Measurements from ENCODE around the gene SH3RF2.
A peak's percentile ranks its signal among the peaks of the same experiment; 100 is the strongest.
"Not testable (repeated sequence)": the region's sequence is repeated elsewhere in the genome, so short reads cannot be mapped to it uniquely, and the experiment has no call there.

SH3RF2 gene

DNA sequence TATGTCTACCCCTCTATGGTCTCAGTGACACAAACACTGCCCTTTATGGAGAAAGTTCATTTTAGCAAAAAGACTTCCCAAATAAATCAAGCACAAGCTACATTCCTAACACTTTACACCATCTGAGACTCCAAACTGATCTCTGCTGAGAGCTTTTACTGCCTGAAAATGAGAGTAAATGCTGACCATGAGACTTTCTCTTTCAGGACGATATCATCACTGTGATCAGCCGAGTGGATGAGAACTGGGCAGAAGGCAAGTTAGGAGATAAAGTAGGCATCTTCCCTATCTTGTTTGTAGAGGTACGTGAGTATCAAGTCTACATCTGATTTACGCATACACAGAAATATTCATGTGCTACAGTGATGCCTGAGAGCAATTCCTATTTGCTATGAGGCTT is 67.5 kb downstream of the SH3RF2 start:
- Mint-ChIP-seq H3K36me3 (ENCODE audit: low read depth) (no peaks in the 10 kb centered on the region), H3K27me3 (peaks cover 4% of the 10 kb centered on the region)

DNA sequence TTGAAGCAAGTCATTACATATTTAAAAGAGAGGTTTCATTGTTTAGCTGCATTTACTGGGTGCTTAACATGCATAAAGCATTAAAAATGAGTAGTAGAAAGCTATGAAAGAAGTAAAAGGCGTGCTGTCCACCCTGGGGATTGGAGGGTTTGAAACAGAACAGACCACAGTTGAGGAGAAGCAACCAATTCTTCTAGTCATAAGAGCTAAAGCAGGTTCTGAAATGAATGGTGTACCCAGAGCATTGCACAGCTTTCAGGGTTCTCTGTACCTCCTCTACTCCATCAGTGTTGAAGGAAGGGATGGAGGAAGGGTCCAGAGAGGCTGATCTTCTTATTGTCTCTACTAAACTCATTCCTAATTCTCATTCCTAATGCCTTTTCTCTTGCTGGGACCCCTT is 68.9 kb downstream of the SH3RF2 start:
- Mint-ChIP-seq H3K27ac (no peak overlapping the region), H3K4me1 (ENCODE audit: low read depth) (peaks cover 36% of the 10 kb centered on the region), H3K4me3 (no peak overlapping the region), H3K36me3 (ENCODE audit: low read depth) (no peaks in the 10 kb centered on the region), H3K9me3 (no peaks in the 10 kb centered on the region), H3K27me3 (peaks cover 4% of the 10 kb centered on the region)
- intact Hi-C loops (cut with micrococcal nuclease) = no loop called here

More for the DNA sequence above, 67.5 kb downstream of the SH3RF2 start:
- intact Hi-C loops (cut with micrococcal nuclease) = no loop called here
- Mint-ChIP-seq H3K27ac (no peak overlapping the region), H3K9me3 (no peaks in the 10 kb centered on the region), H3K4me1 (ENCODE audit: low read depth) (peaks cover 29% of the 10 kb centered on the region), H3K4me3 (no peak overlapping the region)

DNA sequence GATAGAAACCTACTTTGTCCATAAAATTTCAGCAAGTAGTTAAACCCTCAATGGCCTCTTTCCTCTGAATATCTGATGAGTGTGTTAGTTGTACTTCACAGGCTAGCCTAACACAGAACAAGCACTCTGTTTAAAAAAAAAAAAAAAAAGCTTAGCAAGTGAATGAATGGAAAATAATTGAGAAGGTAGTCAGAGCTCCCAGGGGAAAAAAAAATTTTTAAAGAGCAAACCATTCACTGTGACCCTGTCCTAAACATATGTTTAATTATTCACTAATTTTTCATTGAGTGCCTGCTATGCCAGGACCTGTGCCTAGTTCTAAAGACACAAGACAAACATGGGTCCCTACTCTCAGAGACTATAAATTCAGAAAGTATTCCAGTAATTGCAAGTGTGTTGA is 69.3 kb downstream of the SH3RF2 start:
- H3K9me3 Mint-ChIP-seq = no peaks in the 10 kb centered on the region
- H3K4me3 Mint-ChIP-seq = no peak overlapping the region
- H3K36me3 Mint-ChIP-seq (ENCODE audit: low read depth) = no peaks in the 10 kb centered on the region
- peaks cover 4% of the 10 kb centered on the region for H3K27me3 Mint-ChIP-seq
- intact Hi-C loops (cut with micrococcal nuclease) = no loop called here
- H3K27ac Mint-ChIP-seq = peak overlapping the region; percentile 53
- H3K4me1 Mint-ChIP-seq (ENCODE audit: low read depth) = peaks cover 36% of the 10 kb centered on the region

DNA sequence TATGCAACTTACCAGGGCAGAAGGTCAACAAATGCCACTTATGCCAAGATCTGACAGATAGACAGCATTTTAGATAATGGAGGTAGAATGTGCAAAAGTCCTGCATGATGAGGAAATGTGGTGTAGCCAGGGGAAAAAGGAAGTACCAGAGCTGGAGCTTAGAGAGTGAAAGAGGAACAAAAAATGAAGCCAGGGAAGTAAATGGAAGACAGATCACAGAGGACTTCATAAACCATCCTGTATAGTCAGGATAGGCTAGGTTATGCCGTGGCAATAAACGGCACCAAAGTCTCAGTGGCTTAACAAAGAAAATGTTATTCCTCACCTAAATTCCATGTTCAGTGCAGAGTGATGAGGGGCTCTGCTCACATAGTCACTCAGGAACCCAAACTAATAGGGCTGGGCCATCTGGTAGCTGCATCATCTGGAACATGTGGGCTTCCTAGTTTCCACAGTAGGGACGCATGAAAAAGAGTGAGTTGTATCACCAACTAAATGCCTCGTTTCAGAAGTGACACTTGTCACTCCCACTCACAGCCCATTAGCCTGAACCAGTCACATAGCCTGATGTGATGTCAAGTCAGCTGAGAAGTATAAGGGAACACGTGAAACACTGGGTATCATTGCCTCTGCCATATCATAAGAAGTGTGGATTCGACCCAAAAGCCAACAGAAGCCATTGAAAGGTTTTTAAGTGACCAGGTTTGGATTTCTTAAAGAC is 70.3 kb downstream of the SH3RF2 start:
- Mint-ChIP-seq H3K4me1 (ENCODE audit: low read depth) (peaks cover 36% of the 10 kb centered on the region), H3K27ac (peak overlapping the region; percentile 53), H3K27me3 (peaks cover 4% of the 10 kb centered on the region), H3K36me3 (ENCODE audit: low read depth) (no peaks in the 10 kb centered on the region), H3K9me3 (no peaks in the 10 kb centered on the region), H3K4me3 (no peak overlapping the region)
- intact Hi-C loops (cut with micrococcal nuclease) = no loop called here

DNA sequence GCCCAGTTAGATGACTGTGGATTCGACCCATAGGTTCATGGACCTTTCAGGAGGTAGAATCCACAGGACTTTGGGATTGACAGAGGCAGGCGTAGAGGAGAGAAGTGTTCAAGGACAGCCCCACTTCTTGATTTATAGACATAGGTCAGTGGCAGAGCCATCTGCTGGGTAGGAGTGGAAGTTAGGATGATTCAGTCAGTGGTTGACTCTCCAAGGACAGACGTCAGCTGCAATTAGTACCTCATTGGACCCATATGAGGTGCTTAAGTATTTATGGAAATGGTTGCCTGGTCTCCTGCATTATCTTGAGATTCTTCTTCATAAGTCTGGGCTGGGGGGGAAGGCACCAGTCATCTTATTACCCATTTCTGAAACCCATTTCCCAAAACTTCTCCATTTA is 70.9 kb downstream of the SH3RF2 start:
- no peaks in the 10 kb centered on the region for H3K36me3 Mint-ChIP-seq (ENCODE audit: low read depth)
- H3K27me3 Mint-ChIP-seq = peaks cover 4% of the 10 kb centered on the region
- intact Hi-C loops (cut with micrococcal nuclease) = no loop called here

DNA sequence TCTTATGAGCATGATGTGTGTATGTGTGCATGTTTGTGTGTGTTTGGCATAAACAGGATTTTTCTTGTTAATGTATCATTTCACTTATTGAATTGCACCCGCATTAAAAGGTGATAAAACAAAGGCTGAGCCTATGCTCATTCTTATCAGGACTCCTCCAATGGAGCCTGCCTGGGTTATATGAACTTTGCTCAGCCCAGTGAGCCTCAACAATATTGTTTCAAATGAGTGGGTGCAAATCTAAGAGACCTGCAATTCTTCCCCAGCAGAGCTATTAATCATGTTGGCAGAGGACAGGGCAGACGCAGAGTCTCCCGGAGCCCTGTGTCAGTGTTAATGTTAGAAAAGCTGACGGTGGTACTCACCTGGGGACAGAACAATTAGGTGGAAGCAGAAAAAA is 71.6 kb downstream of the SH3RF2 start:
- H3K4me1 Mint-ChIP-seq (ENCODE audit: low read depth) = peaks cover 38% of the 10 kb centered on the region
- intact Hi-C loops (cut with micrococcal nuclease) = no loop called here
- H3K9me3 Mint-ChIP-seq = no peaks in the 10 kb centered on the region
- no peaks in the 10 kb centered on the region for H3K36me3 Mint-ChIP-seq (ENCODE audit: low read depth)
- no peak overlapping the region for H3K4me3 Mint-ChIP-seq
- no peak overlapping the region for H3K27ac Mint-ChIP-seq
- H3K27me3 Mint-ChIP-seq = peaks cover 2% of the 10 kb centered on the region

More for the DNA sequence above, 70.9 kb downstream of the SH3RF2 start:
- peaks cover 36% of the 10 kb centered on the region for H3K4me1 Mint-ChIP-seq (ENCODE audit: low read depth)
- H3K9me3 Mint-ChIP-seq = no peaks in the 10 kb centered on the region
- no peak overlapping the region for H3K4me3 Mint-ChIP-seq
- peak overlapping the region; percentile 53 for H3K27ac Mint-ChIP-seq

DNA sequence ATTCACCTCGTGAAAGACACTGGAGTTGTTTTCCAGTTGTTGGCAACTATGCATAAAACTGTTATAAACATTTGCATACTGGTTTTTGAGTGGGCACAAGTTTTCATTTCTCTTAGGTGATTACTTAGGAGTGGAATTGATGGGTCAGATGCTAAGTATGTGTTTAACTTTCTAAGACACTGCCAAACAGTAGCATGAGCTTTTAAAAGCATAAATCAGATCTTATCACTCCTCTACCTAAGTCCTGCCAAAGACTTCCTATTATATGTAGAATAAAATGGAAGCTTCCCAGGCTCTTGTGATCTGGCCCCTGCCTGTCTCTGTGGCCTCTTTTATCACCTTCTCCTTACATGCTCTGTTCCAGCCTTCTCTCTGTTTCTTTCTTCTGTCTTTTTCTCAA is 72.6 kb downstream of the SH3RF2 start:
- H3K36me3 Mint-ChIP-seq (ENCODE audit: low read depth) = no peaks in the 10 kb centered on the region
- H3K27me3 Mint-ChIP-seq = peaks cover 6% of the 10 kb centered on the region
- intact Hi-C loops (cut with micrococcal nuclease) = no loop called here
- H3K4me3 Mint-ChIP-seq = no peak overlapping the region
- no peaks in the 10 kb centered on the region for H3K9me3 Mint-ChIP-seq
- H3K4me1 Mint-ChIP-seq (ENCODE audit: low read depth) = peaks cover 43% of the 10 kb centered on the region
- no peak overlapping the region for H3K27ac Mint-ChIP-seq

DNA sequence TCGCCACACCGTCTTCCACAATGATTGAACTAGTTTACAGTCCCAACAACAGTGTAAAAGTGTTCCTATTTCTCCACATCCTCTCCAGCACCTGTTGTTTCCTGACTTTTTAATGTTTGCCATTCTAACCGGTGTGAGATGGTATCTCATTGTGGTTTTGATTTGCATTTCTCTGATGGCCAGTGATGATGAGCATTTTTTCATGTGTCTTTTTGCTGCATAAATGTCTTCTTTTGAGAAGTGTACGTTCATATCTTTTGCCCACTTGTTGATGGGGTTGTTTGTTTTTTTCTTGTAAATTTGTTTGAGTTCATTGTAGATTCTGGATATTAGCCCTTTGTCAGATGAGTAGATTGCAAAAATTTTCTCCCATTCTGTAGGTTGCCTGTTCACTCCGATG is 74.1 kb downstream of the SH3RF2 start:
- H3K4me3 Mint-ChIP-seq; intact Hi-C loops (cut with micrococcal nuclease); H3K36me3 Mint-ChIP-seq (ENCODE audit: low read depth); H3K9me3 Mint-ChIP-seq; H3K27me3 Mint-ChIP-seq; H3K27ac Mint-ChIP-seq: not testable (repeated sequence)
- H3K4me1 Mint-ChIP-seq (ENCODE audit: low read depth) = peaks cover 40% of the 10 kb centered on the region

DNA sequence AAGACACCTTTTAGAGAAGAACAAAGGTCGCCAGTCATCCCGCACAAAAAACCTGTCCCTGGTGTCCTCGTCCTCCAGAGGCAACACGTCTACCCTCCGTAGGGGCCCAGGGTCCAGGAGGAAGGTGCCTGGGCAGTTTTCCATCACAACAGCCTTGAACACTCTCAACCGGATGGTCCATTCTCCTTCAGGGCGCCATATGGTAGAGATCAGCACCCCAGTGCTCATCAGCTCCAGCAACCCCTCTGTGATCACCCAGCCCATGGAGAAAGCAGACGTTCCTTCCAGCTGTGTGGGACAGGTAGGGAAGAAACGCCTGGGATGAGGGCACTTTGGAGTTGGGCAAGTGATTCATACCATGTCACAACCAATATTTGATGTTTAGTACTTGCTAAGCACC is 77.4 kb downstream of the SH3RF2 start:
- H3K27ac Mint-ChIP-seq = no peak overlapping the region
- intact Hi-C loops (cut with micrococcal nuclease) = no loop called here
- no peak overlapping the region for H3K4me3 Mint-ChIP-seq
- H3K27me3 Mint-ChIP-seq = peaks cover 10% of the 10 kb centered on the region
- peaks cover 31% of the 10 kb centered on the region for H3K4me1 Mint-ChIP-seq (ENCODE audit: low read depth)
- no peaks in the 10 kb centered on the region for H3K36me3 Mint-ChIP-seq (ENCODE audit: low read depth)
- peaks cover 14% of the 10 kb centered on the region for H3K9me3 Mint-ChIP-seq

DNA sequence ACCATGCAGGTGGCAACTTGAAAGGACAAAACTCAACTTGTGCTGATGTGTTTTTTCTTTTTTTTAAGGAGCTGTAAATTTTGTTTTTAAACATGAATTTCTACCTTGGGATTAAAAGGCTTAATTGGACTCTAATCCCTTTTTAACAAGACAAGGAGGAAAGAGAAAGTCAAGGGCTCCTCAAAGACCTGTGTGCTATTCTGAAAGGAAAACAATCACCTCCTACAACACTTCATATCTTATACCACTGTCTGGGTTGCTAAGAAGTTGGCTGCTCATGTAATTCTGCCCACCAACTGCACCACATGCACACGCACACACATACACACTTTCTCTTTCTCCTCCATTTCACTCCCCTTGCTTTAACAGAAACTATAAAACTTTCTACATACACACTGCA is 78.6 kb downstream of the SH3RF2 start:
- Mint-ChIP-seq H3K27me3 (peaks cover 10% of the 10 kb centered on the region), H3K4me3 (no peak overlapping the region), H3K27ac (no peak overlapping the region), H3K9me3 (peaks cover 14% of the 10 kb centered on the region), H3K4me1 (ENCODE audit: low read depth) (peaks cover 23% of the 10 kb centered on the region), H3K36me3 (ENCODE audit: low read depth) (no peaks in the 10 kb centered on the region)
- intact Hi-C loops (cut with micrococcal nuclease) = no loop called here

DNA sequence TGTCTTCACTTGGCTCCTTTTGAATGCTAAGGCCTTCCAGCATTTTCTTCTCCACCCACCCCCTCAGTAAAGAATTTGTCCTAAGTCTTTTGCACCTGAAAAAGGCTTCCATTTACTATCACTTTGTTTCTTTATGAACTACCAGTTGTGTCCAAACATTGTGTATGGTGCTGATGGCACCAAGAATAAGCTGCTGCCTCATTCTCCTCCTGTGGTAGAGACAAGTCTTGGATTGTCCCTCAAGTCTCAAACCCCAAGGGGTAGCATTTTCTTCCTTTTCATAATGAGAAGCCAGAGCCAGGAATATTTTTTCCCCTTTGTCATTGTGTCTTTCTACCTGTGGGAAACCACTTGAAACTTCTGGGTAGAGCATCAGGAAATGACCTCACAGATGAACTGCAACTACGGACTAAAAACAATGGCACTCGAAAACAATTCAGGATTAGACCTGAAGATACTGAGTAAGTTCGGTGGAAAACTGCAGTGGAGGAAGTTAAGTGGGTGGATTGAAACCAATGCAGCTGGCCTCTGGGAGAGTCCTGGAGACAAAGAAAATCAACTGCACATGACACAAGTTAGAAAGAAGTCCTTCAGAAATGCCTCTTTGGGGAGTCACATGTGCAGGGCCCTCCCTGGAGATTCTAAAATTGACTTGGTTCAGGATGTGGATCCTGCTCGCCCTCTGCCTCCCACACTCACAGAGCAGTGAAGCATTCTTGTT is 80.5 kb downstream of the SH3RF2 start:
- H3K27me3 Mint-ChIP-seq = peaks cover 10% of the 10 kb centered on the region
- H3K27ac Mint-ChIP-seq = peak overlapping the region; percentile 84
- H3K36me3 Mint-ChIP-seq (ENCODE audit: low read depth) = no peaks in the 10 kb centered on the region
- no peak overlapping the region for H3K4me3 Mint-ChIP-seq
- H3K9me3 Mint-ChIP-seq = peaks cover 14% of the 10 kb centered on the region
- intact Hi-C loops (cut with micrococcal nuclease) = no loop called here
- H3K4me1 Mint-ChIP-seq (ENCODE audit: low read depth) = peaks cover 23% of the 10 kb centered on the region

DNA sequence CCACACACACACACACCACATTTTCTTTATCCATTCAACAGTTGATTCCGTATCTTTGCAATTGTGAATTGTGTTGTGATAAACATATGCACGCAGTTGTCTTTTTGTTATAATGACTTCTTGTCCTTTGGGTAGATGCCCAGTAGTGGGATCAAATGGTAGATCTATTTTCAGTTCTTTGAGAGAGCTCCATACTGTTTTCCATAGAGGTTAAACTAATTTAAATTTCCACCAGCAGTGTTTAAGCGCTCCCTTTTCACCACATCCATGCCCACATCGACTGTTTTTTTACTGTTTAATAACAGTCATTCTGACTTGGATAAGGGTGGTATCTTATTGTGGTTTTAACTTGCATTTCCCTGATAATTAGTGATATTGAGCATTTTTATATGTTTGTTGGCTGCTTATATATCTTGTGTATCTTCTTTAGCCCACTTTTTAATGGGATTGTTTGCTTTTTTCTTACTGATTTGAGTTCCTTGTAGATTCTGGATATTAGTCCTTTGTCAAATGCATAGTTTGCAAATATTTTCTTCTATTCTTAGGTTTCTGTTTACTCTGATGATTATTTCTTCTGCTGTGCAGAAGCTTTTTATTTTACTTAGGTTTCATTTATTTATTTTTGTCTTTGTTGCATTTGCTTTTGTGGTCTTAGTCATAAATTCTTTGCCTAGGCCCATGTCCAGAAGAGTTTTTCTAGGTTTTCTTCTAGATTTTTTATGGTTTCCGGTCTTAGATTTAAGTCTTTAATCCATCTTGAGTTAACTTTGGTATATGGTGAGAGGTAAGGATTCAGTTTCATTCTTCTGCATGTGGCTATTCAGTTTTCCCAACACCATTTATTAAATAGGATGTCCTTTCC is 82.4 kb downstream of the SH3RF2 start:
- Mint-ChIP-seq H3K27me3 (peaks cover 4% of the 10 kb centered on the region), H3K36me3 (ENCODE audit: low read depth) (no peaks in the 10 kb centered on the region)
- intact Hi-C loops (cut with micrococcal nuclease) = no loop called here

DNA sequence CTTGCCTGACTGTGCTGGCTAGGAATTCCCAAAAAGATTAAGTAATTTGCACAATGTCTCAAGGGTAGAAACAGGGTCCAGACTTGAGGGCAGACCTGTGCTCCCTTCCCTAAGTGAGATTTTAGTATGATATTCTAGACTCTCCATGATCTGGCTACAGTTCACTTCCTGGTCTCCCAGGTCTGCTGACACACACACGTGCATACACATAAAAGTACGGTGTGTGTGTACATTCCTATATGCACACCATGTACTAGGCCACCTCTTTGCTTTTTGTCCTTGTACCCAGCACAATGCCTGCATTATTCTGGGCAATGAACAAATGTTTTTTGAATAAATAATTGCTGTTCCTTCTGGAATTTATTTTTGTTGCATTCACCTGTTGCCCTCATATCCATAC is 83.7 kb downstream of the SH3RF2 start:
- intact Hi-C loops (cut with micrococcal nuclease) = no loop called here
- Mint-ChIP-seq H3K27me3 (peaks cover 1% of the 10 kb centered on the region), H3K4me3 (no peak overlapping the region), H3K9me3 (peaks cover 14% of the 10 kb centered on the region), H3K36me3 (ENCODE audit: low read depth) (no peaks in the 10 kb centered on the region), H3K4me1 (ENCODE audit: low read depth) (peaks cover 19% of the 10 kb centered on the region), H3K27ac (no peak overlapping the region)

More for the DNA sequence above, 82.4 kb downstream of the SH3RF2 start:
- Mint-ChIP-seq H3K4me1 (ENCODE audit: low read depth) (peaks cover 17% of the 10 kb centered on the region), H3K4me3 (no peak overlapping the region), H3K9me3 (peaks cover 14% of the 10 kb centered on the region), H3K27ac (no peak overlapping the region)

DNA sequence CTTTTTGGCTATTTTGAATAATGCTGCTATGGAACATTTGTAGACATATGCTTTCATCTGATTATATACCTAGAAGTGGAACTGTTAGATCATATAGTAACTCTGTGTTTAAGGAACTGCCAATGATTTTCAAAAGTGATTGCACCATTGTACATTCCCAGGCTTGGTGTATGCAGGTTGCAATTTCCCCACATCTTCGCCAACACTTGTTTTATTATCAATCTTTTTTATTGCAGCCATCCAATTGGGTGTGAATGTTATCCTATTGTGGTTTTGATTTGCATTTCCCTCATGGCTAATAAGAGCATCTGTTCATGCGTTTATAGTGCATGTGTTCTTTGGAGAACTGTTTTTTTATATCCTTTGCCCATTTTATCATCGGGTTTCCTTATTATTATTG is 87.7 kb downstream of the SH3RF2 start:
- Mint-ChIP-seq H3K27ac (no peak overlapping the region), H3K4me3 (no peak overlapping the region), H3K36me3 (ENCODE audit: low read depth) (no peaks in the 10 kb centered on the region), H3K4me1 (ENCODE audit: low read depth) (peaks cover 20% of the 10 kb centered on the region), H3K9me3 (no peaks in the 10 kb centered on the region), H3K27me3 (no peaks in the 10 kb centered on the region)
- intact Hi-C loops (cut with micrococcal nuclease) = no loop called here
